AG09319 (cell line): ENCODE measurements around the gene PEX26.

Experiments
- DNase-seq: peaks from one replicate; pipeline ENCODE4 v3.0.0-alpha.2; 2010; ENCODE audit warnings: low read depth; ENCODE audit errors: extremely low read depth
- TF ChIP-seq, protein P1 (sequence below): IDR thresholded peaks from 2 replicates; pipeline ENCODE4 v1.5.1; 2011; ENCODE audit warnings: low read depth, mild to moderate bottlenecking, inconsistent platforms, low read length, moderate library complexity

The PEX26 gene

DNA sequence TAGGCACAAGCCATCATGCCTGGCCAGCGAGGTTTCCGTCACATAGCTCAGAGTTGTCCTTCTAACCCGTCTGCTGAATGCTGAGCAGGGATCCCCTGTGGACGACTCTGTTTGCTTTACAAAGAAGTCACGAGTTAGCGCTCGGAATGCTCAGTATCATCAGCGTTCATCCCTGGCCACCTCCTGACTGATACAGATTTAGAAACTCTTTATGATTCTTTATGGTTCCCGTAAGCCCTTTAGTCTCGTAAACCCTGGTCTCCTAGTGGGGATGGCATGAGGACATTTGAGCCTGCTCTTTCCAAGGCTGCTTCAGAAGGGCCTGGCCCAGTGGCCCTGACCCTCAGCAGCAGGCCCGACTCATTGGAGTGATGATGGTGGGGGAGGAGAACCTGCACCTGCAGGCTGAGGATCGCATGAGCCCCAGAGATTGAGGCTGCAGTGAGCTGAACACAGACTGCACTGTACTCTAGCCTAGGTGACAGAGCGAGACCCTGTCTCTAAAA, 9.6 kb downstream of the PEX26 start:
- DNase-seq = no peak
- TF ChIP-seq, protein P1, sequence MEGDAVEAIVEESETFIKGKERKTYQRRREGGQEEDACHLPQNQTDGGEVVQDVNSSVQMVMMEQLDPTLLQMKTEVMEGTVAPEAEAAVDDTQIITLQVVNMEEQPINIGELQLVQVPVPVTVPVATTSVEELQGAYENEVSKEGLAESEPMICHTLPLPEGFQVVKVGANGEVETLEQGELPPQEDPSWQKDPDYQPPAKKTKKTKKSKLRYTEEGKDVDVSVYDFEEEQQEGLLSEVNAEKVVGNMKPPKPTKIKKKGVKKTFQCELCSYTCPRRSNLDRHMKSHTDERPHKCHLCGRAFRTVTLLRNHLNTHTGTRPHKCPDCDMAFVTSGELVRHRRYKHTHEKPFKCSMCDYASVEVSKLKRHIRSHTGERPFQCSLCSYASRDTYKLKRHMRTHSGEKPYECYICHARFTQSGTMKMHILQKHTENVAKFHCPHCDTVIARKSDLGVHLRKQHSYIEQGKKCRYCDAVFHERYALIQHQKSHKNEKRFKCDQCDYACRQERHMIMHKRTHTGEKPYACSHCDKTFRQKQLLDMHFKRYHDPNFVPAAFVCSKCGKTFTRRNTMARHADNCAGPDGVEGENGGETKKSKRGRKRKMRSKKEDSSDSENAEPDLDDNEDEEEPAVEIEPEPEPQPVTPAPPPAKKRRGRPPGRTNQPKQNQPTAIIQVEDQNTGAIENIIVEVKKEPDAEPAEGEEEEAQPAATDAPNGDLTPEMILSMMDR = no peak

DNA sequence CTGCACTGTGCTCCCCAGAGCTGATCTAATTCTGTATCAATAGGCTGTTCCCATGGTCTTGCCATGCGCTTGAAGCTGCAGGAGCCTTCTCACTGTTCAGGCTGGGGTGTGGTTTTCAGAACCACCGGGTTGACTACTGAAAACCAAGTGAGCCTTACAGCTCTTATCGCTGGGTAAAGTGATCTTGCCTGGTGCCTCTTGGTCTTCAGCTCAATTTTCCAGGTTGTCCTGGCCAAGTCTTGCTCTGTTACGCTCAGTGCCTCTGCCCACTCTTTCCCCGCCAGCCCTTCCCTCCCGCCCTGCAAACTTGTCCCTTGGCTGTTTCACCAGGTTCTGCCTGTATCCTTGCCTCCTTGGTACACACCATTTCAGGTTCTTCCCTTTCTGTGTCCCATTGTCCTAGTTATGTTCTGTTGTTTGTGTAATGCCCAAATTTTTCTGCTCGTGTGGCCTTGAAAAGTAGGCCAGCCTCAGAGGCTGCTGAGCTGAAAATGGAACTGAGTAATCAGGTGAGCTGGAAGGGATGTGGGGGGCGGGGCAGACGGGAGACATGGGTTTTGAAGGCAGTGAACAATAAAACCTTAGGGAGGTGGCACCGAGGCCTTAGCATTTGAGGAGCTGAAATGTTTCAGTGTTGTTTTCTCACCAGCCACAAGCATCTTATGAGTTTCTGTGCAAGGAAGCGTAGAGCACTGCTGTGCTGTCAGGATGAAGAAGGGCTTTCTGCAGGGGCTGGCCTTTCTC, 11.2 kb downstream of the PEX26 start:
- TF ChIP-seq, protein P1 = no peak
- DNase-seq = no peak

DNA sequence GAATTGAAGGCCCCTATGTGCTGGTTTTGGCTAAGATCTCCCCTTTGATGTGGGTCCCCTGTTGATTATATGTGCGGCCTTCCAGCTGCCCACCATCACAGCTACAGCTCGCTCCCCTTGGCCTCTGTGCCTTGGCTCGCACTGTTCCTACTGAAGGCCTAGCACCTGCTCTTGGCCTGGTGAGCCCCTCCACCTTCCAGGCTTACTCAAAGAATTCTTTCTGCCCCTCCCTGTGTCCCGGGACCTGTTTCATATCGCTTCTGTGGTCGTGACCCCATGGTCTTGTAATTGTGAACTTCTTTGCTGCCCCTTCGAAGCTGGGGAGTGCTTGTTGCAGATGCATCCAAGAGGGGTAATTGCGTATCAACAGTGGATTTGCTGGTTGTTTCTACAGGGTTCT, 12.5 kb downstream of the PEX26 start:
- TF ChIP-seq, protein P1 = no peak
- DNase-seq = no peak

DNA sequence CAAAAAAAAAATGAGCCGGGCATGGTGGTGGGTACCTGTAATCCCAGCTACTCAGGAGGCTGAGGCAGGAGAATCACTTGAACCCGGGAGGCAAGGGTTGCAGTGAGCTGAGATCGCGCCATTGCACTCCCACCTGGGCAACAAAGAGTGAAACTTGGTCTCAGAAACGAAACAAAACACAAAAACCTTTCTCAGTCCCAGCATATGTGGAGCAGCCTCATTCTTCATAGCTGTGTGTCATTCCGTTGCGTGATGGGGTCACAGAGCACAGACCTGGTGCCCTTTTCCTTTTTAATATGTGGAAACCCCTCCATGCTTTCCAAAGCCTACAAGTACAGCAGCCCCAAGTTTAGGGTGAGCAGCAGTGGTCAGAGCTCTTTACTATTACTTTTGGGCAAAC, 13.7 kb downstream of the PEX26 start:
- no peak for DNase-seq

DNA sequence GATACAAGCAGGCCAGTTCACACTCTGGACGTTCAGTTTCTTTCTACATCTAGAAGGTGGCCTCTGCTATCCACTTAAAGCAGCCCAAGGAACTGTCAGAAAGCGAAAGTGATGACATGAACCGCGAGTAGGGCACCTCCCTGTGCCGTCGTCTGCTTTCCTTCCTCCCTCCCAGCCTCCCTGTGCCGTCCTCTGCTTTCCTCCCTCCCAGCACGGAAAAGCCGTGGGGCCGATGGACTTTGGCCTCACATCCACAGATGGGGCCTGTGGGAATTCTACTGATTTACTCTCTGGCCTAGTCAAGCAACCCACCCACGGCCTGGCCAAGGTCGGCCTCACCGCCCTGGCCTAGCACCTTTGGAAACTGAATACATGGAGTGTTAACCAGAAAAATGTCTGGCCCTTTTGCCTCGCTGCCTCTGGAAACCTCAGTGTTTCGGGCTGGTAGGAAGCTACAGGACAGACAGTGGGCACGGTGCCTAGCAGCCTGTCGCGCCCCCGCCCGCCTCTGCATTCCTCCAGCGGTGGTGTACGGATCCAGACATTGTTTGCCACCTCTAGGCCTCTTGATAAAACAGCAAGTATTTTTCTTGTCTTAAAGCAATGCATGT, 14.2 kb downstream of the PEX26 start:
- TF ChIP-seq, protein P1 = no peak; the same call in none of the 2 replicates
- no peak for DNase-seq

More for the DNA sequence above, 13.7 kb downstream of the PEX26 start:
- TF ChIP-seq, protein P1 = no peak

DNA sequence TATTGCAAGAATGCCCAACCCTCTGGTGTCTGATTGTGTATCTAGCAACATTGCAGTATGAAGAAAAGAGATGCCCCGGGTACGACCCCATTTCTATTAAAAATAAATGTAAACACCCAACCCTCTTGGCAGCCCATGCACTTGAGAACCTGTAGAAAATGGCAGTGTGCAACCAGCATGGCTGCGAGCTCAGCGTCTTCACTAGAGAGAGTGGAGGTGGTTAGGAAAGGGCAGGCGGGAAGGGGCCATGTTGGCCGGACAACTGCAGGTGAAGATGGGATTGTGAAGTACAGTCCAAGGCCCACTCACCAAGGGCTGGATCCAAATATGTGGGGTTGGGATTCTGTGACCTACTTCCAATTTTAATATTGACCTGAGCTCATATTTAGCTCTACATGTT, 15.9 kb downstream of the PEX26 start:
- DNase-seq = no peak
- TF ChIP-seq, protein P1 = no peak

DNA sequence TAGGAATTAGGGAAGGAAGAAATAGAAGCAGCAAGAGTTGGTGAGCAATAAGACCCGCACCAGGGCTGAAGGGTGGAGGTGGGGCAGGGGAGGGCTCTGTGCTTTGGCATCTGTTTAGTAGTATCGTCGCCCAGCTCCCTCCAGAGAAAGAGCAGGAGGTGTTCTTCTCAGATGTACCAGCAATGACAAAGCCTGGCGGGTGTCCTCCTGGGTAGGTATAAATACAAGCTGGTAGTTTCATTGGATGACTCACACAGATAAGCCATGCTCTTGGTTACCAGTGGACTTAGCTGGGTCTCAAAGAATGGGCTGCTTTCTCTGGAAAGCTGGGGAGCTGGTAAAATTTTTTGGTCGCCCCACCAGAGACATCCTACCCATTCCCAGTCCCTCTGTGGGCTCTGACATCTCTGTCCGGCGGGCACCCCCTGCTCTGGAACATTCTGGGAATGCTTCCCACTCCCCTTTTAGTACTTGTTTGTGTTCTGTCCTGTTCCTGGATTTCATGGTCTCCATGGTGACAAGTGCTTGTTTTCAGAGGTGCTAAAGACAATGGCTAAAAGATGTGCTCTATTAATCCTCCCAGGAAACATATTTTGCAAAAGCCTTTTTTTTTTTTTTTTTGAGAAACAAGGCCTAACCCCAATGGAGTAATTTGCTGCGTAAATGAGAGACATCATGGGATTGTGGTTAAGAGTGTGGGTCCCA, 17.5 kb downstream of the PEX26 start:
- no peak for DNase-seq
- TF ChIP-seq, protein P1 = no peak
